GM18505 (cell line): ENCODE data around the gene G2E3.
"Not testable (repeated sequence)": the region's sequence is repeated elsewhere in the genome, so short reads cannot be mapped to it uniquely, and the experiment has no call there.

Source experiments
- ATAC-seq: cut with Tn5 transposase; IDR thresholded peaks from one replicate; pipeline ENCODE4 v1.9.1; 2021; ENCODE audit not compliant: unreplicated experiment
- POLR2A ChIP-seq: IDR thresholded peaks from 4 replicates; pipeline ENCODE4 v1.6.1; 2011; ENCODE audit warnings: borderline replicate concordance; ENCODE audit not compliant: insufficient read depth, insufficient read length; ENCODE audit errors: extremely low read depth

Gene G2E3

GRCh38 chr14:30547388-30548048 lies 11.4 kb upstream of the G2E3 start:
- ATAC-seq, result no peak
- no peak for TF ChIP-seq POLR2A

GRCh38 chr14:30550335-30550734 lies 8.6 kb upstream of the G2E3 start:
- TF ChIP-seq POLR2A, result no peak
- ATAC-seq, result no peak

GRCh38 chr14:30551460-30551859 lies 7.5 kb upstream of the G2E3 start:
- no peak for TF ChIP-seq POLR2A
- ATAC-seq, result no peak

GRCh38 chr14:30553311-30553989 lies 5.5 kb upstream of the G2E3 start:
- TF ChIP-seq POLR2A, result no peak
- ATAC-seq, result no peak

GRCh38 chr14:30558362-30558674 lies 640 bp upstream of the G2E3 start:
- ATAC-seq, result no peak
- no peak for TF ChIP-seq POLR2A

GRCh38 chr14:30559638-30560091 lies 707 bp downstream of the G2E3 start:
- TF ChIP-seq POLR2A, result no peak
- no peak for ATAC-seq

- no peak for TF ChIP-seq POLR2A
- ATAC-seq, result no peak
These were observed 1.6 kb downstream of the G2E3 start for GRCh38 chr14:30560581-30560980.

GRCh38 chr14:30564235-30564867 lies 5.4 kb downstream of the G2E3 start:
- no peak for ATAC-seq
- TF ChIP-seq POLR2A, result no peak

- no peak for ATAC-seq
- TF ChIP-seq POLR2A, result no peak
These were observed 5.9 kb downstream of the G2E3 start for GRCh38 chr14:30564868-30565248.

GRCh38 chr14:30569216-30569902 lies 10.4 kb downstream of the G2E3 start:
- TF ChIP-seq POLR2A, result no peak
- no peak for ATAC-seq

- TF ChIP-seq POLR2A, result no peak
- no peak for ATAC-seq
These were observed 10.9 kb downstream of the G2E3 start for GRCh38 chr14:30569903-30570226.

GRCh38 chr14:30572237-30572636 lies 13.3 kb downstream of the G2E3 start:
- ATAC-seq, result no peak
- TF ChIP-seq POLR2A, result no peak

- no peak for TF ChIP-seq POLR2A
- ATAC-seq, result no peak
These were observed 13.8 kb downstream of the G2E3 start for GRCh38 chr14:30572771-30573170.

- no peak for TF ChIP-seq POLR2A
- no peak for ATAC-seq
These were observed 14.4 kb downstream of the G2E3 start for GRCh38 chr14:30573226-30573814.

GRCh38 chr14:30573966-30574365 lies 15.0 kb downstream of the G2E3 start:
- no peak for TF ChIP-seq POLR2A
- no peak for ATAC-seq

- ATAC-seq, result not testable (repeated sequence)
These were observed 15.8 kb downstream of the G2E3 start for GRCh38 chr14:30574777-30575176.

GRCh38 chr14:30576333-30576732 lies 17.4 kb downstream of the G2E3 start:
- ATAC-seq, result not testable (repeated sequence)
